Ovary (tissue), 9 donors: ENCODE measurements around the gene ASPN. TPM values are rescaled to one million over a fixed set of nuclear protein-coding genes. Genes with fewer than 3 reads are reported as not detected.

Source experiments
- DNase-seq, 5 donors: peaks; one replicate each; pipeline ENCODE4 v3.0.0-alpha.2; 2019 to 2020
- H3K27ac ChIP-seq, 2 donors: fragments of 200-600 bp; one replicate each; pipeline versions ENCODE4 v1.5.1 to v1.8.0; 2019 to 2022
- H3K27me3 ChIP-seq: fragments of 200-600 bp; one replicate; pipeline ENCODE4 v1.8.0; 2022
- H3K36me3 ChIP-seq: fragments of 200-600 bp; sonication (generic); one replicate; pipeline ENCODE4 v1.5.1; 2019
- H3K4me1 ChIP-seq: one replicate; pipeline ENCODE4 v1.8.1; 2013; ENCODE audit warnings: mild to moderate bottlenecking, moderate library complexity; ENCODE audit not compliant: insufficient read depth
- H3K4me3 ChIP-seq: fragments of 200-600 bp; sonication (generic); one replicate; pipeline ENCODE4 v1.5.1; 2017
- H3K9me3 ChIP-seq, 2 donors: fragments of 200-600 bp in 1 of 2; sonication (generic) in 1 of 2; one replicate each; pipeline versions ENCODE4 v1.5.1 to v1.8.1; 2013 to 2019; ENCODE audit warnings: mild to moderate bottlenecking in 1 of 2, moderate library complexity in 1 of 2
- CTCF ChIP-seq, 3 donors: fragments of 450-650 bp in 2 of 3; fragments of 200-600 bp in 1 of 3; IDR thresholded peaks; one replicate each; pipeline versions ENCODE4 v1.5.1 to v1.8.0; 2016 to 2022; ENCODE audit warnings: antibody characterized with exemption in 3 of 3, mild to moderate bottlenecking in 1 of 3
- EP300 ChIP-seq: sonication (generic); formaldehyde crosslinking; IDR thresholded peaks from one replicate; pipeline ENCODE4 v1.6.1; 2017; ENCODE audit warnings: antibody characterized with exemption
- POLR2A ChIP-seq: fragments of 450-650 bp; IDR thresholded peaks from one replicate; pipeline ENCODE4 v1.6.1; 2017; ENCODE audit warnings: antibody characterized with exemption, mild to moderate bottlenecking, moderate library complexity
- WGBS, 3 donors: extraction: QIAGEN DNeasy Blood & Tissue Kit in 1 of 3; methylation state at CpG; one replicate each; pipeline versions ENCODE4 v1.1.5 to v1.1.7; 2013 to 2017; 5-methylcytosine and 5-hydroxymethylcytosine counted together
- intact Hi-C, 4 donors: fragments of 100-400 bp; cut with DNase I; formaldehyde crosslinking; loops; one replicate each; pipeline versions ENCODE4 v1.11.0 to v1.15.1; 2022 to 2023
- polyA plus RNA-seq, 2 donors: library from polyadenylated mRNA; stranded (reverse); fragments of 200-250 nt in 1 of 2; fragments of 350-450 nt in 1 of 2; fragmentation: Illumina TruSeq in 1 of 2; extraction: RNeasy Lipid Tissue Mini Kit (QIAGEN cat#74804) in 1 of 2; gene quantifications; one replicate each; pipeline ENCODE4 v1.2.3, GENCODE V29; 2013 to 2014
- total RNA-seq, 7 donors: library from RNA; depleted of rRNA in 2 of 7; stranded (reverse); fragments of >200 nt in 2 of 7; fragmentation: NEBNext Ultra II Directional in 3 of 7; extraction: Animal tissue kit (Norgen Biotek cat#: 25700) in 3 of 7; gene quantifications; one replicate each; pipeline versions ENCODE4 v1.1.0 to v1.2.4, GENCODE V29; 2016 to 2023
- donor health status: DM: no; HTN: no; CAD: no; lungs with moderate emphysema.
- donor health status: DM: no; HTN: no; CAD: no.
- donor health status: Bipolar disorder and iron deficiency.
- donor health status: DM: yes; HTN: yes; CAD: no.
- donor health status: DM: no; HTN: no; CAD: no.
- donor health status: DM: yes; HTN: yes; CAD: no.

ASPN gene
- total and polyA plus RNA-seq, 9 donors: 0.90 to 39.5 (median 4.5) TPM

GRCh38 chr9:92507005-92507404 lies 24.7 kb upstream of the ASPN start:
- Histone ChIP-seq H3K4me1 (peaks cover 10% of the 10 kb centered on the region), H3K4me3 (no peak overlapping the region), H3K27ac (peak overlapping the region in 1 of 2 donors; percentile 59), H3K36me3 (no peaks in the 10 kb centered on the region), H3K27me3 (no peaks in the 10 kb centered on the region), H3K9me3 (no peaks in the 10 kb centered on the region)
- WGBS, 3 donors: 73 to 81% (median 75%) methylated on average over 2 of the region's 2 CpGs
- no peak for DNase-seq
- TF ChIP-seq CTCF (IDR thresholded peaks at IDR 0.05) (no peak), EP300 (no peak), POLR2A (no peak)
- intact Hi-C loops: no loop called here

GRCh38 chr9:92506184-92506857 lies 24.0 kb upstream of the ASPN start:
- peaks cover 10% of the 10 kb centered on the region for H3K4me1 ChIP-seq
- TF ChIP-seq CTCF (IDR thresholded peaks at IDR 0.05) (no peak), EP300 (no peak), POLR2A (no peak)
- H3K36me3 ChIP-seq: no peaks in the 10 kb centered on the region
- no peaks in the 10 kb centered on the region for H3K9me3 ChIP-seq
- H3K27me3 ChIP-seq: no peaks in the 10 kb centered on the region
- WGBS, 3 donors: 7 to 19% (median 17%) methylated on average over 3 of the region's 3 CpGs
- H3K4me3 ChIP-seq: no peak overlapping the region
- peak overlapping the region in 1 of 2 donors; percentile 59 for H3K27ac ChIP-seq
- intact Hi-C loops: no loop called here
- DNase-seq: peak in 2 of 5 donors; percentile 46 to 48

GRCh38 chr9:92504881-92505280 lies 22.6 kb upstream of the ASPN start:
- Histone ChIP-seq H3K27ac (no peak overlapping the region), H3K4me3 (no peak overlapping the region), H3K4me1 (peaks cover 10% of the 10 kb centered on the region), H3K27me3 (no peaks in the 10 kb centered on the region), H3K36me3 (no peaks in the 10 kb centered on the region), H3K9me3 (no peaks in the 10 kb centered on the region)
- no peak for DNase-seq
- intact Hi-C loops: no loop called here
- WGBS, 3 donors: 83 to 90% (median 87%) methylated on average over 2 of the region's 2 CpGs
- TF ChIP-seq EP300: no peak
- no peak for TF ChIP-seq CTCF (IDR thresholded peaks at IDR 0.05)
- no peak for TF ChIP-seq POLR2A

GRCh38 chr9:92503156-92503555 lies 20.9 kb upstream of the ASPN start:
- no peak overlapping the region for H3K4me3 ChIP-seq
- no peaks in the 10 kb centered on the region for H3K27me3 ChIP-seq
- no peaks in the 10 kb centered on the region for H3K9me3 ChIP-seq
- WGBS, 3 donors: 84 to 89% (median 89%) methylated on average over 2 of the region's 2 CpGs
- intact Hi-C loops: no loop called here
- H3K4me1 ChIP-seq: peaks cover 13% of the 10 kb centered on the region
- no peak for DNase-seq
- TF ChIP-seq CTCF (IDR thresholded peaks at IDR 0.05) (no peak), EP300 (no peak), POLR2A (no peak)
- H3K36me3 ChIP-seq: no peaks in the 10 kb centered on the region
- no peak overlapping the region for H3K27ac ChIP-seq
